Measurements from ENCODE around the gene HBD.

DNA sequence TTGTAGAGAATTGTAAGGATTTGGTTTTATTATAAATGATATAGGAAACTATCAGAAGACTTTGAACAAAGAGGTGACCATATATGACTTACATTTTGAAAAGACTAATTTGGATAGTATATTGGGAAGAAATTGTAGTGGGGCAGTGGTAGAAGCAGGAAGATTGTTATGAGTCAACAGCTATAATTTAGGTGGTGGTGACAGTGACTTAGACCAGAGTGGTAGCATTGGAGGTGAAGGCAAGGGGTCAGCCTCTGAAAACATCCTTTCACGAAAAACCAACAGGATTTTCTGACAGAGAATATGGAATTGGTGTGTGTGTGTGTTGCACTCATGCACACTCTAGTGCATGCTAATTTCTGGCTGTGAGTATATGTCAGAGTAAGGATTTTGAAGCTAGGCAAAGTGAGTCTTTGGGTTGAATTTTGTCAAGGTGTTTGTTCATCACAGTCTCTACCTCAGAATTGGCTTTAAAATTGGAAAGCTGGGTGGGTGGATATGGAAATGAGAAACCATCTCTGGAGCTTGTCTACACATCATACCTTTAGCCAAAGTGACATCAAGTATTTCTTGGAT is 43.6 kb upstream of the HBD start:
- no peak for TF ChIP-seq EZH2phosphoT487 (IDR thresholded peaks at IDR 0.05; ENCODE audit: borderline replicate concordance, low read depth, low read length)
- TF ChIP-seq, protein P1, sequence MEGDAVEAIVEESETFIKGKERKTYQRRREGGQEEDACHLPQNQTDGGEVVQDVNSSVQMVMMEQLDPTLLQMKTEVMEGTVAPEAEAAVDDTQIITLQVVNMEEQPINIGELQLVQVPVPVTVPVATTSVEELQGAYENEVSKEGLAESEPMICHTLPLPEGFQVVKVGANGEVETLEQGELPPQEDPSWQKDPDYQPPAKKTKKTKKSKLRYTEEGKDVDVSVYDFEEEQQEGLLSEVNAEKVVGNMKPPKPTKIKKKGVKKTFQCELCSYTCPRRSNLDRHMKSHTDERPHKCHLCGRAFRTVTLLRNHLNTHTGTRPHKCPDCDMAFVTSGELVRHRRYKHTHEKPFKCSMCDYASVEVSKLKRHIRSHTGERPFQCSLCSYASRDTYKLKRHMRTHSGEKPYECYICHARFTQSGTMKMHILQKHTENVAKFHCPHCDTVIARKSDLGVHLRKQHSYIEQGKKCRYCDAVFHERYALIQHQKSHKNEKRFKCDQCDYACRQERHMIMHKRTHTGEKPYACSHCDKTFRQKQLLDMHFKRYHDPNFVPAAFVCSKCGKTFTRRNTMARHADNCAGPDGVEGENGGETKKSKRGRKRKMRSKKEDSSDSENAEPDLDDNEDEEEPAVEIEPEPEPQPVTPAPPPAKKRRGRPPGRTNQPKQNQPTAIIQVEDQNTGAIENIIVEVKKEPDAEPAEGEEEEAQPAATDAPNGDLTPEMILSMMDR (conservative IDR thresholded peaks at IDR 0.05; ENCODE audit: low read length): no peak

Measured in OCI-LY7 (cell line).